ENCODE data around the gene HEXIM1. TPM values are rescaled to one million over a fixed set of nuclear protein-coding genes. Genes with fewer than 3 reads are reported as not detected.
"Not testable (repeated sequence)": the region's sequence is repeated elsewhere in the genome, so short reads cannot be mapped to it uniquely, and the experiment has no call there.

The HEXIM1 gene
- polyA plus RNA-seq, 1 donor = 43.8 TPM

GRCh38 chr17:45112559-45113423, 35.5 kb upstream of the HEXIM1 start:
- no peak for DNase-seq

- no peak for DNase-seq
Observed at GRCh38 chr17:45113424-45113754, 34.9 kb upstream of the HEXIM1 start.

- no peak for DNase-seq
Observed at GRCh38 chr17:45114117-45114932, 34.0 kb upstream of the HEXIM1 start.

DNA sequence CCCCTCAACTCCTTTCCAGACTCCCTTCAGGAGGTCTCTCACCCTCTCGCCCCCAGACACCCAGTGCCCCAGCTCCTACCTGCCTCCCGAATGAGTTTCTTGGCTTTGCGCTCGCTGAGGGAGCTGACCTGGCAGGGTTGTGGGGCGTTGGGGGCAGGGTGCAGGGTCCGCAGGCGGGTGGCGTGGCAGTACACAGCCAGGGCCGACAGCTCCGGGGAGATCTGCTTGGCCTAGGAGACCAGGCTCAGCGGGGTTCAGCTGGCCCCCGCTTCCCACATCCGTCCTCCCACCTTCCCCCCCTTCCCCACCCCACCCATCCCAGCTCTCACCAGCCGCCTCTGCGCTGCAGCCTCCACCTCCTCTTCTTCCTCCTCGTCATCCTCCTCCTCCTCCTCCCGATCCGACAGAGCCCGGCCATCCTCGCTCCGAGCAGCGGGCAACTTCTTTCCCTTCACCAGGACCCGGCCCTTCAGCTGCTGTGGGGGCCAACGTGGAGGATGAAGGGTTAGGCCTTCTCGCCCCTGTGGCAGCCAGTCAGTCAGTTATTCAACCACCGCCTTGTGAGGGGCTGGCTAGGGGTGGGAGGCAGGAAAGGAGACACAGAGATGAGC, 33.2 kb upstream of the HEXIM1 start:
- DNase-seq = no peak

DNA sequence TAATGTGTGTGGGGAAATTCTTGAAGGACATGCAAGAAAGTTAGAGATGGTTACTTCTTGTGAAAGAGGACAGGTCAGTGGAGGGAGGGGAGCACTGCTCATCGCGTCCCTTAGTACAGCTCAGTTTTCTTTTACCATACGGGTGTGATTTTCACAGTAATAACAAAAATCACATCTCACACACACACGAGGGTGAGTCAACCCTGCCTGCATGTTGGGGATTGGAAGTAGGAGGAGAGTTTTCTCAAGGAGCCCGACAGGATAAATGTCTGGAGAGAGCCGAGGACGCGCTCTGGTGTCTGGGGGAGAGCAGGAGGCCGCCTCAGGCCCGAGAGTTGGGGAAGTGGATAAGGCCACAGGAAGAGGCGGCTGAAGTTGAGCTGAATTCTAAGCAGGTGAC, 32.4 kb upstream of the HEXIM1 start:
- DNase-seq = no peak

DNA sequence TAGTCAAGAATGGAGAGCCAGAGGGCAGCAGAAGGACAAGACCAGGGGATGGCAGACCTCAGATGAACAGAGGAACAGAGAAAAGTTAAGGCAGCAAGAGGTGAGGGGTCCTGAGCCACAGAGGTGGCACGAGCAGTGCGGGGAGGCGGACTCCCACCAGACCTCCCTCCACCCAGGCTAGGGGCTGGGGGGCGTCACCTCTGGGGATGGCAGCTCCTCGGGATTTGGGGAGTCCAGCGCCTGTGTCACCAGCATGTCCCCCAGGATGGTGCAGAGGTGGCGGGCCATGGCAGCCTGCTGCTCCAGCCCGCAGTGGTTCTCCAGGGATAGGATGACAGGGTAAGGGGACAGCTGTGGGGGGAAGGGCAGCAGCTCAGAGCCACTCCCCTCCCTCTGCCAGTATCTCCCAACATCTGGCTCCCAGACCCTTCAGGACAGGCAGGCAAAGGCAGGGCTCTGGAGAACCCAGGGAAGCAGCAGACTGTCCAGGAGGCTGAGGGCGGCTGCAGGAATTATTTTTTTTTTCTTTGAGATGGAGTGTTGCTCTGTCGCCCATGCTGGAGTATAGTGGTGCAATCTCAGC, 31.8 kb upstream of the HEXIM1 start:
- no peak for DNase-seq

DNA sequence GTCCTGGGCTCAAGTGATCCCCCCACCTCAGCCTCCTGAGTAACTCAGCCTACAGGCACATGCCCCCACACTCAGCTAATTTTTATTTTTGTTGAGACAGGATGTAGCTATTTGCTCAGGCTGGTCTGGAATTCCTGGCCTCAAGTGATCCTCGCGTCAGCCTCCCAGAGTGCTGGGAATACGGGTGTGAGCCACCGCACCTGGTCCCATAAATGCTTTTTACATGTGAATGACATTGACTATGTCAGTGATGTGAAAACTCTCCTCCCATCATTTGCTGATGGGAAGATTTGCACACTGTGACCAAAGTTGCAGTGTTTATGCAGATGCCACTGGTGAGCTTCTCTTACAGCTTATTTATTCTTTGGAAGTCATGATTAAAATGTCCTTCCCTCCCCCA, 30.9 kb upstream of the HEXIM1 start:
- DNase-seq = no peak

GRCh38 chr17:45117848-45118646, 30.2 kb upstream of the HEXIM1 start:
- no peak for DNase-seq

- no peak for DNase-seq
Observed at GRCh38 chr17:45118691-45119090, 29.6 kb upstream of the HEXIM1 start.

GRCh38 chr17:45119964-45120363, 28.3 kb upstream of the HEXIM1 start:
- no peak for DNase-seq

DNA sequence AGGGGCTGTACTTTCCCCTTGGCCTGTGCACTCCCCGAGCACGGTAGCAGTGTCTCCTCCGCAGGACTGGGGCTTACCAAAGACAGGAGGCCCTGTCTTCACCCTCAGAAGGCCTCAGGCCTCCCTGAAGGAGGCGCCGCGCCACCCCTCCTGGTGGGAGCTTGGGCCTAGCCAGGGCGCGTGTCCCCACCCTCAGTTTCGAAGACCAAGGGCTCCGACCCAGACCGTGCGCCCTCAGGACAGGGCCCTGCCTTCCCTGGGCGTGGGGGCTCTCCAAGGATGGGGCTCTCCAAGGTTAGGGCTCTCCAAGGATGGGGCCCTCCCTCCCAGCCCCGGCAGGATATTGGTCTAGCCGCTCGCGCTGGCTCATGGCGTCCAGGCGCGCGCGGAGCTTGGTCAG, 27.7 kb upstream of the HEXIM1 start:
- DNase-seq = no peak

DNA sequence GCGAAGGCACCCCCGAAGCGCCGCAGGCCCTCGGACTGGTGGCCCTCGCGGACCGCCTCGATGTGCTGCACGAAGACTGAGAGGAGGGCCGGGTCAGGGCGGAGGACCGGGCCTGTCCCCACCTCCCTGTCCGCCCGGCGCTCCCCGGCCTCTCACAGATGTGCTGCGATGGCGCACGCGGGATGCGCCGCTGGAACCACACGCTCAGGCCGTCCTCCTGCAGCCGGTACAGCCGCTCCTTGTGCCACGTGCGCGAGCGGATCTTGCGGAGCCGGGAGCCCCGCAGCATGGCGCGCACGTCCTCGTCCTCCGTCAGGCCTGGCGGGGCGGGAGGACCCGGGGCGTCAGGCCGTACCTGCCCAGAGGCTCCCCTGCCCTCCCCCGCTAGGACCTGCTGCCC, 27.2 kb upstream of the HEXIM1 start:
- no peak for DNase-seq

DNA sequence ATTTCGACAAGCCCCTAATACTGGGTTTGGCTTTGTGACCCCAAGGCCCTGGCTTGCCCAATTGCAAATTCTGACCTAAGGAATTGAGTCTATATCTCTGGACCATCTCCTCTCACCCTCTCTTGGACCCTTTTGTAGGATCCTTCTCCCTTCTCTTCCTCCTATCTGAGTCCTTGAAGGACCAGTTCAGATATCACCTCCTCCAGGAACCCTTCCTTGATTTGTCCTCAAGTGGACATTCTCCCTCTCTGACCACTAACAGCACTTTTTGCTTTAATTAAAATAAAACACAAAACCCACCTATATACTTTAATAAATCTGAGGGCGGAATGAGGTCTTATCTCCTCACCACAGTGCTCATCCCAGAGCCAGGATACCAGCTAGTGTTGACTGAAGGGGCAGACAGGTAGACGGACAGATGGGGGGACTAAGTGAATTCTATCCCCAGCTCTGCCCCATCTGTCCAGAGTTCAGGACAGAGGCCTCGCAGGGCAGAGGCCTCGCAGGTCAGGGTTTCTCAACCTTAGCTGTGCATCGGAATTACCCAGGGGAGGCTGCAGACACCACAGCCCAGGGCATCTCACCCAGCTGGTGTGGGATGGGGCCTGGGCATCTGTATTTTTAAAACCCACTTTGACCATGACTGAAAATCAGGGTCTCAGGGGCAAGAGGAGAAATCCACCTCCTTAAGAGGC, 25.1 kb upstream of the HEXIM1 start:
- no peak for DNase-seq

GRCh38 chr17:45123930-45124796, 24.1 kb upstream of the HEXIM1 start:
- DNase-seq = no peak

GRCh38 chr17:45124797-45125122, 23.5 kb upstream of the HEXIM1 start:
- not testable (repeated sequence) for DNase-seq

GRCh38 chr17:45125509-45125908, 22.8 kb upstream of the HEXIM1 start:
- no peak for DNase-seq

DNA sequence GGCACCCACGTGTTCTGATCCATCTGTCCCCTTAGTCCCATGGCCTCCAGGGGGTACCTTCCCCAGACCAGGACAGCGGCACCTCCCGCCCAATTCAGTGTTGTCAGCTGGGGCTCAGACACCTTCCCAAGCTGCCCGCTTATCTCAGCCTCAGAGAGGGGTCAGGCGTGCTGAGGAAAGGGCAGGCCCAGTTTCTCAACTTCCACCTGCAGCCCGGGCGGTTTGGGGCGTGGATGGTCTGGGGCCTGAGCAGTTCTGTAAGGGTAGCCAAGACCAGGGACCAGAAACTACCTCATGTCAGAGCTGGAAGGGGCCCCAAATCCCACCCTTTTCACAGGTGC, 21.1 kb upstream of the HEXIM1 start:
- DNase-seq = no peak

GRCh38 chr17:45127548-45128300, 20.6 kb upstream of the HEXIM1 start:
- DNase-seq = no peak

GRCh38 chr17:45128331-45128730, 19.9 kb upstream of the HEXIM1 start:
- DNase-seq = no peak

- DNase-seq = no peak
Observed at GRCh38 chr17:45128989-45129388, 19.3 kb upstream of the HEXIM1 start.
